ENCODE measurements around the gene SESN3. TPM values are rescaled to one million over a fixed set of nuclear protein-coding genes. Genes with fewer than 3 reads are reported as not detected.
A peak's percentile ranks its signal among the peaks of the same experiment; 100 is the strongest.

Gene SESN3
- total RNA-seq, 1 experiment from 2014 or later: 4.9 TPM

- peaks cover 13% of the 10 kb centered on the region for H3K4me1 ChIP-seq (ENCODE audit: insufficient read depth, low read length, poor library complexity, severe bottlenecking)
- TF ChIP-seq EZH2 (IDR thresholded peaks at IDR 0.05; ENCODE audit: borderline replicate concordance, low read depth, low read length, poor library complexity, severe bottlenecking) (no peak), CTCF (conservative IDR thresholded peaks at IDR 0.05; ENCODE audit: low read depth, low read length) (no peak)
- BruUV-seq (replicated peaks): no TSS peak
- POLR2A ChIA-PET (ENCODE audit: low non-redundant PET): no interaction called here
- CTCF ChIA-PET: no interaction called here
- H3K27me3 ChIP-seq (replicated peaks; ENCODE audit: insufficient read depth, low read depth, low read length, poor library complexity): no peaks in the 10 kb centered on the region
- H3K27ac ChIP-seq (ENCODE audit: low read depth, low read length, poor library complexity, severe bottlenecking): no peak overlapping the region
- H3K9me3 ChIP-seq (ENCODE audit: low read depth, low read length, poor library complexity, severe bottlenecking): no peaks in the 10 kb centered on the region
- no peak overlapping the region for H3K4me3 ChIP-seq (ENCODE audit: low read depth, low read length, poor library complexity, severe bottlenecking)
- intact Hi-C loops (cut with micrococcal nuclease; ENCODE audit: unreplicated experiment): no loop called here
- H3K36me3 ChIP-seq (ENCODE audit: insufficient read depth, low read length, poor library complexity, severe bottlenecking): no peaks in the 10 kb centered on the region
- peak; percentile 80 for DNase-seq (ENCODE audit: low spot score)
Measured at GRCh38 chr11:95239871-95240649, 9.1 kb upstream of the SESN3 start.

GRCh38 chr11:95232666-95233065 is 1.7 kb upstream of the SESN3 start:
- peaks cover 14% of the 10 kb centered on the region for H3K4me1 ChIP-seq (ENCODE audit: insufficient read depth, low read length, poor library complexity, severe bottlenecking)
- no peak overlapping the region for H3K4me3 ChIP-seq (ENCODE audit: low read depth, low read length, poor library complexity, severe bottlenecking)
- BruUV-seq (replicated peaks): no TSS peak
- POLR2A ChIA-PET (ENCODE audit: low non-redundant PET): no interaction called here
- H3K27me3 ChIP-seq (replicated peaks; ENCODE audit: insufficient read depth, low read depth, low read length, poor library complexity): peaks cover 31% of the 10 kb centered on the region
- CTCF ChIA-PET: no interaction called here
- H3K27ac ChIP-seq (ENCODE audit: low read depth, low read length, poor library complexity, severe bottlenecking): no peak overlapping the region
- H3K9me3 ChIP-seq (ENCODE audit: low read depth, low read length, poor library complexity, severe bottlenecking): no peaks in the 10 kb centered on the region
- intact Hi-C loops (cut with micrococcal nuclease; ENCODE audit: unreplicated experiment): no loop called here
- H3K36me3 ChIP-seq (ENCODE audit: insufficient read depth, low read length, poor library complexity, severe bottlenecking): no peaks in the 10 kb centered on the region
- TF ChIP-seq CTCF (conservative IDR thresholded peaks at IDR 0.05; ENCODE audit: low read depth, low read length) (no peak), EZH2 (IDR thresholded peaks at IDR 0.05; ENCODE audit: borderline replicate concordance, low read depth, low read length, poor library complexity, severe bottlenecking) (no peak)
- no peak for DNase-seq (ENCODE audit: low spot score)

- H3K36me3 ChIP-seq (ENCODE audit: insufficient read depth, low read length, poor library complexity, severe bottlenecking): no peaks in the 10 kb centered on the region
- CTCF ChIA-PET: interaction anchor here (0.5 to 1.5 kb wide), 2 partner anchors 473 to 1232 kb away, joined by 3 to 5 read pairs; no protein-coding TSS in a partner anchor
- peak overlapping the region; percentile 71 for H3K4me3 ChIP-seq (ENCODE audit: low read depth, low read length, poor library complexity, severe bottlenecking)
- TF ChIP-seq CTCF (conservative IDR thresholded peaks at IDR 0.05; ENCODE audit: low read depth, low read length): no peak
- BruUV-seq (replicated peaks): no TSS peak
- POLR2A ChIA-PET (ENCODE audit: low non-redundant PET): no interaction called here
- no peak overlapping the region for H3K27ac ChIP-seq (ENCODE audit: low read depth, low read length, poor library complexity, severe bottlenecking)
- peaks cover 14% of the 10 kb centered on the region for H3K4me1 ChIP-seq (ENCODE audit: insufficient read depth, low read length, poor library complexity, severe bottlenecking)
- intact Hi-C loops (cut with micrococcal nuclease; ENCODE audit: unreplicated experiment): no loop called here
- DNase-seq (ENCODE audit: low spot score): no peak
- no peaks in the 10 kb centered on the region for H3K9me3 ChIP-seq (ENCODE audit: low read depth, low read length, poor library complexity, severe bottlenecking)
- peaks cover 31% of the 10 kb centered on the region for H3K27me3 ChIP-seq (replicated peaks; ENCODE audit: insufficient read depth, low read depth, low read length, poor library complexity)
Measured at GRCh38 chr11:95231881-95232605, 1.0 kb upstream of the SESN3 start.

All from A673 (cell line).